DND-41 (cell line): ENCODE results near the gene NUP214.

Source experiments
- ATAC-seq: fragments of 200-7000 bp; cut with Tn5 transposase; 3 replicates; pipeline ENCODE4 v1.9.1; 2021; ENCODE audit warnings: low read depth; ENCODE audit not compliant: insufficient read depth
- DNase-seq: peaks from one replicate; pipeline ENCODE4 v3.0.0-alpha.2; 2020
- H2AFZ ChIP-seq: 2 replicates; pipeline ENCODE4 v1.6.0; 2012; ENCODE audit warnings: low read depth, low read length
- H3K27ac ChIP-seq: 2 replicates; pipeline ENCODE4 v1.5.1; 2012; ENCODE audit warnings: low read length, inconsistent platforms
- H3K27me3 ChIP-seq: fragments of 200-600 bp; sonication (generic); 2 replicates; pipeline ENCODE4 v1.6.0; 2012; ENCODE audit warnings: low read length, mild to moderate bottlenecking, inconsistent platforms; ENCODE audit not compliant: insufficient read depth, poor library complexity
- H3K36me3 ChIP-seq: 2 replicates; pipeline ENCODE4 v1.5.1; 2012; ENCODE audit warnings: low read length, inconsistent platforms; ENCODE audit not compliant: insufficient read depth
- H3K4me1 ChIP-seq: 2 replicates; pipeline ENCODE4 v1.5.1; 2012; ENCODE audit warnings: mild to moderate bottlenecking, low read length; ENCODE audit not compliant: insufficient read depth
- H3K4me2 ChIP-seq: 2 replicates; pipeline ENCODE4 v1.6.0; 2012; ENCODE audit warnings: mild to moderate bottlenecking, moderate library complexity, low read length, inconsistent platforms; ENCODE audit not compliant: insufficient read depth
- H3K4me3 ChIP-seq, 2 experiments: fragments of 200-600 bp in 1 of 2; shearing (Covaris generic) in 1 of 2; 2 replicates each; pipeline ENCODE4 v1.5.1; 2012 to 2016; ENCODE audit warnings: inconsistent platforms in 2 of 2, low read length in 2 of 2, mild to moderate bottlenecking in 2 of 2, low read depth in 1 of 2, moderate library complexity in 1 of 2
- H3K79me2 ChIP-seq: 2 replicates; pipeline ENCODE4 v1.6.0; 2012; ENCODE audit warnings: low read length, inconsistent platforms; ENCODE audit not compliant: insufficient read depth
- H3K9ac ChIP-seq: 2 replicates; pipeline ENCODE4 v1.6.0; 2012; ENCODE audit warnings: low read depth, mild to moderate bottlenecking, inconsistent platforms, low read length, moderate library complexity
- H3K9me3 ChIP-seq: 2 replicates; pipeline ENCODE4 v1.5.1; 2012; ENCODE audit warnings: low read length, moderate library complexity, mild to moderate bottlenecking, inconsistent platforms; ENCODE audit not compliant: insufficient read depth, severe bottlenecking
- H4K20me1 ChIP-seq: 2 replicates; pipeline ENCODE4 v1.6.0; 2012; ENCODE audit warnings: low read length; ENCODE audit not compliant: insufficient read depth
- CTCF ChIP-seq: IDR thresholded peaks from 2 replicates; pipeline ENCODE4 v1.5.1; 2012; ENCODE audit warnings: borderline replicate concordance, low read length, moderate library complexity, mild to moderate bottlenecking; ENCODE audit not compliant: poor library complexity, severe bottlenecking; ENCODE audit errors: extremely low read depth
- EZH2 ChIP-seq: IDR thresholded peaks from 3 replicates; pipeline ENCODE4 v1.6.1; 2012; ENCODE audit warnings: borderline replicate concordance, low read depth, mild to moderate bottlenecking, moderate library complexity, low read length, inconsistent platforms; ENCODE audit not compliant: severe bottlenecking

The NUP214 gene

GRCh38 chr9:131120620-131121228 lies 4.7 kb upstream of the NUP214 start:
- DNase-seq: no peak
- Histone ChIP-seq H3K4me3 (no peak overlapping the region), H3K9me3 (no peaks in the 10 kb centered on the region), H2AFZ (no peak overlapping the region), H3K4me1 (peaks cover 3% of the 10 kb centered on the region; the same call in 1 of the 2 replicates), H3K4me2 (no peak overlapping the region), H3K9ac (no peak overlapping the region), H4K20me1 (peaks cover 2% of the 10 kb centered on the region; the same call in 1 of the 2 replicates), H3K79me2 (peaks cover 11% of the 10 kb centered on the region), H3K27me3 (no peaks in the 10 kb centered on the region), H3K27ac (no peak overlapping the region), H3K36me3 (peaks cover 2% of the 10 kb centered on the region; the same call in 1 of the 2 replicates)
- no peak for TF ChIP-seq EZH2
- no peak for TF ChIP-seq CTCF
- ATAC-seq: no peak

DNA sequence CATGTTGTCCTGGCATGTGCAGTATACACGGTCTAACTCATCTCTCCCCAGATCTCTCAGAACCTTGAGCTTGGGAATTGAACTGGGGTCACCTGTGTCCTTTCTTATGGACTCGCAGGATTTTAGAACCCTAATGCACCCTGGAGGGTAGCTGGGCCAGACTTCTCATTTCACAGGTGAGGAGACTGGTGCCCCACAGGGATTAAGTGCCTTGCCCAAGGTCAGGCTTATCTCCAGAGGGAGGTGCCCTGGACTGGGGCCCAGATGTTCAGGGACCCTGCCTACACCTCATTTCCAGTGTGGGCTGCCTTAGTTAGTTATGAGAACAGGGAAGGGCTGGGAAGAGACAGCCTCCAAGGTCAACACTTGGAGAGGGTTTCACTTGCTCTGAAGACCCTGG lies 4.0 kb upstream of the NUP214 start:
- TF ChIP-seq EZH2: no peak
- TF ChIP-seq CTCF: no peak
- Histone ChIP-seq H4K20me1 (peaks cover 4% of the 10 kb centered on the region; the same call in 1 of the 2 replicates), H3K4me1 (peaks cover 7% of the 10 kb centered on the region), H3K9ac (no peak overlapping the region), H3K36me3 (peaks cover 4% of the 10 kb centered on the region; the same call in 1 of the 2 replicates), H3K9me3 (no peaks in the 10 kb centered on the region), H3K27me3 (no peaks in the 10 kb centered on the region), H3K79me2 (peaks cover 17% of the 10 kb centered on the region), H2AFZ (no peak overlapping the region), H3K27ac (no peak overlapping the region), H3K4me2 (no peak overlapping the region), H3K4me3 (no peak overlapping the region)
- no peak for DNase-seq
- ATAC-seq: no peak

DNA sequence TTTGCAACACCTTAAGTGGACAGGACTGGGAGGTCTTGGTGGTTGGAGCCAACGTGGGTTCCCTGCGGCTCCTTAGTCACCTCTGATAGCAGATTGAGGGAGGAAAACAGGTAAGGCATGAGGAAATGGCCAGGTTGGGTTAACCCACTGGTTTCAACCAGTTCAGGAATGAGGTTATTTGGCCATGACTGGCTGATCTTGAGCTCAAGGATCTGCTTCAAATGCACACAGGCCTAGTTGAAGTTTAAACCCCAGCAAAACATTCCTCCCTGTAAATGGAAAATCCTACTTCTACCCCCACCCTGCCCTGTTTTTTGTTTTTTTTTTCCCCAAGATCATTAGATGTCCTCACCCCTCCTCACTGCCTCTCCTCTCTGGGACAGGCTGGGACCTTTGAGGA lies 3.2 kb upstream of the NUP214 start:
- Histone ChIP-seq H2AFZ (no peak overlapping the region), H3K4me3 (no peak overlapping the region), H3K9ac (no peak overlapping the region), H3K36me3 (peaks cover 4% of the 10 kb centered on the region; the same call in 1 of the 2 replicates), H3K27me3 (no peaks in the 10 kb centered on the region), H3K79me2 (peaks cover 25% of the 10 kb centered on the region), H3K9me3 (no peaks in the 10 kb centered on the region), H4K20me1 (peaks cover 4% of the 10 kb centered on the region; the same call in 1 of the 2 replicates), H3K27ac (no peak overlapping the region), H3K4me1 (peaks cover 15% of the 10 kb centered on the region), H3K4me2 (no peak overlapping the region)
- DNase-seq (no peak), ATAC-seq (no peak)
- TF ChIP-seq CTCF: no peak
- no peak for TF ChIP-seq EZH2

GRCh38 chr9:131125038-131125287 lies 423 bp upstream of the NUP214 start:
- no peaks in the 10 kb centered on the region for H3K27me3 ChIP-seq
- peak overlapping the region; percentile 87 for H3K27ac ChIP-seq
- peaks cover 40% of the 10 kb centered on the region for H3K79me2 ChIP-seq
- peaks cover 4% of the 10 kb centered on the region; the same call in 1 of the 2 replicates for H4K20me1 ChIP-seq
- H3K4me2 ChIP-seq: peak overlapping the region; percentile 82
- peak overlapping the region; percentile 83 for H2AFZ ChIP-seq
- DNase-seq (no peak), ATAC-seq (no peak; the same call in 1 of the 3 replicates)
- no peaks in the 10 kb centered on the region for H3K9me3 ChIP-seq
- peaks cover 32% of the 10 kb centered on the region for H3K36me3 ChIP-seq
- H3K9ac ChIP-seq: peak overlapping the region; percentile 84
- peaks cover 24% of the 10 kb centered on the region for H3K4me1 ChIP-seq
- peak overlapping the region; percentile 98 to 100; a peak in 3 of 4 replicates for H3K4me3 ChIP-seq
- TF ChIP-seq EZH2 (no peak), CTCF (no peak)
